GM12878 (cell line): ENCODE data around the gene GSG1. TPM values are rescaled to one million over a fixed set of nuclear protein-coding genes. Genes with fewer than 3 reads are reported as not detected.

Source experiments
- ASH2L ChIP-seq: fragments of 300-600, 200-600 bp; sonication (generic); IDR thresholded peaks from 2 replicates; pipeline ENCODE4 v1.6.1; 2017; ENCODE audit warnings: low read depth, mild to moderate bottlenecking, borderline replicate concordance
- ATF3 ChIP-seq: IDR thresholded peaks from 2 replicates; pipeline ENCODE4 v1.6.1; 2011; ENCODE audit warnings: low read depth, mild to moderate bottlenecking, low read length, moderate library complexity, borderline replicate concordance; ENCODE audit errors: extremely low read depth
- CBX3 ChIP-seq: fragments of 200-600 bp; sonication (generic); IDR thresholded peaks from 2 replicates; pipeline ENCODE4 v1.6.1; 2016; ENCODE audit warnings: low read depth, borderline replicate concordance
- CREB1 ChIP-seq: IDR thresholded peaks from 2 replicates; pipeline ENCODE4 v1.6.1; 2012; ENCODE audit warnings: low read depth, mild to moderate bottlenecking, inconsistent platforms
- CREM ChIP-seq: IDR thresholded peaks from 2 replicates; pipeline ENCODE4 v1.6.1; 2014; ENCODE audit warnings: antibody characterized with exemption, low read depth
- DPF2 ChIP-seq: fragments of 450-650 bp; IDR thresholded peaks from 2 replicates; pipeline ENCODE4 v1.6.1; 2017; ENCODE audit warnings: mild to moderate bottlenecking
- EGR1 ChIP-seq, 2 experiments: IDR thresholded peaks; 1 replicate in 1 of 2; 2 replicates in 1 of 2; pipeline ENCODE4 v1.6.1; 2011 to 2012; ENCODE audit warnings: low read depth in 2 of 2, low read length in 2 of 2, borderline replicate concordance in 1 of 2, mild to moderate bottlenecking in 1 of 2, moderate library complexity in 1 of 2
- FOS ChIP-seq: IDR thresholded peaks from 3 replicates; pipeline ENCODE4 v1.6.1; 2011; ENCODE audit warnings: borderline replicate concordance; ENCODE audit not compliant: insufficient read length; ENCODE audit errors: extremely low read depth
- GATAD2B ChIP-seq: fragments of 450-650 bp; conservative IDR thresholded peaks from 2 replicates; pipeline ENCODE4 v1.6.1; 2017; ENCODE audit warnings: low read depth, mild to moderate bottlenecking, moderate library complexity
- IRF5 ChIP-seq: fragments of 450-650 bp; IDR thresholded peaks from 2 replicates; pipeline ENCODE4 v1.6.1; 2017; ENCODE audit warnings: borderline replicate concordance
- KLF5 ChIP-seq: fragments of 450-650 bp; IDR thresholded peaks from 2 replicates; pipeline ENCODE4 v1.6.1; 2014; ENCODE audit warnings: mild to moderate bottlenecking; ENCODE audit not compliant: partially characterized antibody
- MEF2A ChIP-seq: IDR thresholded peaks from 2 replicates; pipeline ENCODE4 v1.6.1; 2011; ENCODE audit warnings: low read depth, mild to moderate bottlenecking, low read length, moderate library complexity; ENCODE audit not compliant: insufficient read depth
- NFXL1 ChIP-seq: fragments of 450-650 bp; IDR thresholded peaks from 2 replicates; pipeline ENCODE4 v1.6.1; 2017; ENCODE audit warnings: antibody characterized with exemption, mild to moderate bottlenecking, borderline replicate concordance
- NRF1 ChIP-seq: conservative IDR thresholded peaks from 2 replicates; pipeline ENCODE4 v1.6.1; 2011; ENCODE audit warnings: mild to moderate bottlenecking, low read depth, low read length, improper control_type of control experiment
- PAX5 ChIP-seq: IDR thresholded peaks from 2 replicates; pipeline ENCODE4 v1.6.1; 2011; ENCODE audit warnings: low read depth, low read length, borderline replicate concordance
- POLR2AphosphoS2 ChIP-seq: IDR thresholded peaks from 2 replicates; pipeline ENCODE4 v1.6.1; 2011; ENCODE audit warnings: low read depth, mild to moderate bottlenecking, low read length, improper control_type of control experiment, moderate library complexity
- POU2F2 ChIP-seq: IDR thresholded peaks from 3 replicates; pipeline ENCODE4 v1.6.1; 2011; ENCODE audit warnings: low read depth, mild to moderate bottlenecking, low read length, borderline replicate concordance
- SIN3A ChIP-seq: IDR thresholded peaks from 2 replicates; pipeline ENCODE4 v1.6.1; 2012; ENCODE audit warnings: low read depth, low read length, improper control_type of control experiment
- SIX5 ChIP-seq: IDR thresholded peaks from 2 replicates; pipeline ENCODE4 v1.6.1; 2011; ENCODE audit warnings: mild to moderate bottlenecking, low read depth, low read length, moderate library complexity; ENCODE audit not compliant: severe bottlenecking
- TARDBP ChIP-seq: IDR thresholded peaks from 2 replicates; pipeline ENCODE4 v1.6.1; 2016; ENCODE audit warnings: borderline replicate concordance
- TBL1XR1 ChIP-seq: IDR thresholded peaks from 2 replicates; pipeline ENCODE4 v1.6.1; 2012; ENCODE audit warnings: low read depth, low read length, improper control_type of control experiment
- YBX1 ChIP-seq: fragments of 450-650 bp; IDR thresholded peaks from 2 replicates; pipeline ENCODE4 v1.6.1; 2016; ENCODE audit warnings: antibody characterized with exemption
- YY1 ChIP-seq: IDR thresholded peaks from 2 replicates; pipeline ENCODE4 v1.6.1; 2011; ENCODE audit warnings: low read depth, mild to moderate bottlenecking, low read length
- ZNF687 ChIP-seq: fragments of 450-650 bp; IDR thresholded peaks from 2 replicates; pipeline ENCODE4 v1.6.1; 2017; ENCODE audit warnings: mild to moderate bottlenecking, moderate library complexity
- polyA plus RNA-seq, 11 experiments: library from polyadenylated mRNA; depleted of rRNA in 4 of 11; unstranded in 6 of 11; stranded (reverse) in 5 of 11; fragments of >200 nt; fragmentation: Nextera tagmentation in 4 of 11; fragmentation: Illumina TruSeq in 1 of 11; extraction: Ambion mirVana in 4 of 11; extraction: Trizol in 1 of 11; gene quantifications; 1 replicate in 1 of 11; 2 replicates in 10 of 11; pipeline versions ENCODE4 v1.2.1 to v1.2.3, GENCODE V29; 2011 to 2016; ENCODE audit warnings: inconsistent platforms in 2 of 11, missing spikeins in 2 of 11, low read depth in 1 of 11
- total RNA-seq, 4 experiments: library from RNA; depleted of rRNA in 3 of 4; stranded (reverse); fragments of >200 nt in 3 of 4; fragmentation: Illumina TruSeq in 1 of 4; extraction: Trizol in 1 of 4; gene quantifications; 2 replicates each; pipeline versions ENCODE4 v1.2.1 to v1.2.3, GENCODE V29; 2013 to 2021

The GSG1 gene
- total and polyA plus RNA-seq, 10 of the 15 experiments (the other 5 are each of a cell fraction or from before 2014, with no cell fraction given), result not detected

GRCh38 chr12:13044002-13044905 is 59.2 kb downstream of the GSG1 start, which contains the start of gene FAM234B (continued):
- no peak for TF ChIP-seq ZNF687
- no peak for TF ChIP-seq POLR2AphosphoS2
- TF ChIP-seq YY1, result peak; percentile 97
- TF ChIP-seq GATAD2B, result no peak; the same call in 1 of the 2 replicates
- no peak for TF ChIP-seq PAX5
- no peak for TF ChIP-seq CREB1
- no peak for TF ChIP-seq KLF5
- no peak for TF ChIP-seq YBX1
- 0 out of 2 replicates have a peak, but pooled peaks have one; percentile 50 for TF ChIP-seq TARDBP
- 0 out of 2 replicates have a peak, but pooled peaks have one; percentile 43 for TF ChIP-seq DPF2
- peak; percentile 91 for TF ChIP-seq SIX5
- TF ChIP-seq NFXL1, result no peak
- TF ChIP-seq TBL1XR1, result no peak
- TF ChIP-seq EGR1 (IDR thresholded peaks at IDR 0.05; ENCODE audit: borderline replicate concordance in 1 of 2, low read depth in 2 of 2, low read length in 2 of 2), result 0 out of 3 replicates have a peak, but pooled peaks of 1 of the 2 experiments have one; percentile 20
- no peak for TF ChIP-seq CREM
- no peak for TF ChIP-seq MEF2A
- TF ChIP-seq ATF3, result no peak
- no peak for TF ChIP-seq SIN3A
- no peak for TF ChIP-seq ASH2L
- TF ChIP-seq NRF1, result peak; percentile 86
- TF ChIP-seq CBX3, result no peak
- TF ChIP-seq FOS, result no peak
- no peak for TF ChIP-seq POU2F2
- no peak for TF ChIP-seq IRF5
